ENCODE results near the gene CHRDL2.
A peak's percentile ranks its signal among the peaks of the same experiment; 100 is the strongest.
"Not testable (repeated sequence)": the region's sequence is repeated elsewhere in the genome, so short reads cannot be mapped to it uniquely, and the experiment has no call there.

CHRDL2 gene

GRCh38 chr11:74751303-74751702 is 20.1 kb upstream of the CHRDL2 start:
- Histone ChIP-seq H3K4me1 (ENCODE audit: control insufficient read depth, insufficient read depth, low read length) (no peaks in the 10 kb centered on the region; the same call in 1 of the 2 replicates), H3K9me3 (ENCODE audit: control insufficient read depth, insufficient read depth, low read depth, low read length) (no peaks in the 10 kb centered on the region), H3K27ac (ENCODE audit: extremely low read depth, low read depth, low read length) (no peak overlapping the region), H3K36me3 (ENCODE audit: control insufficient read depth in 2 of 2, insufficient read depth in 1 of 2, low read length in 2 of 2) (no peaks in the 10 kb centered on the region), H3K4me3 (ENCODE audit: low read depth, low read length) (no peak overlapping the region)
- POLR2A ChIA-PET, result no interaction called here
- CTCF ChIA-PET, result no interaction called here
- TF ChIP-seq ZNF292 (tag by site-specific recombination; IDR thresholded peaks at IDR 0.05; ENCODE audit: borderline replicate concordance, low read depth), result no peak
- TF ChIP-seq ZNF747 (tag by site-specific recombination; IDR thresholded peaks at IDR 0.05), result no peak
- TF ChIP-seq ZNF585B (tag by site-specific recombination; IDR thresholded peaks at IDR 0.05), result no peak
- no peak for TF ChIP-seq GLIS2 (tag by site-specific recombination; IDR thresholded peaks at IDR 0.05)
- TF ChIP-seq ZNF302 (tag by site-specific recombination; IDR thresholded peaks at IDR 0.05; ENCODE audit: low read depth), result no peak
- TF ChIP-seq SCRT1 (tag by site-specific recombination; IDR thresholded peaks at IDR 0.05; ENCODE audit: borderline replicate concordance), result no peak
- no peak for TF ChIP-seq ZNF514 (tag by site-specific recombination; IDR thresholded peaks at IDR 0.05)
- TF ChIP-seq ZNF843 (tag by site-specific recombination; IDR thresholded peaks at IDR 0.05), result no peak
- TF ChIP-seq SALL2 (tag by site-specific recombination; IDR thresholded peaks at IDR 0.05; ENCODE audit: borderline replicate concordance), result no peak
- no peak for TF ChIP-seq RBAK (tag by site-specific recombination; IDR thresholded peaks at IDR 0.05)
- TF ChIP-seq ZNF621 (tag by site-specific recombination; IDR thresholded peaks at IDR 0.05), result no peak
- no peak for TF ChIP-seq AEBP2 (tag by site-specific recombination; IDR thresholded peaks at IDR 0.05; ENCODE audit: borderline replicate concordance)
- no peak for TF ChIP-seq ZNF529 (tag by site-specific recombination; IDR thresholded peaks at IDR 0.05; ENCODE audit: insufficient replicate concordance)

- not testable (repeated sequence) for H3K4me3 ChIP-seq (ENCODE audit: low read depth, low read length); H3K27ac ChIP-seq (ENCODE audit: extremely low read depth, low read depth, low read length); H3K4me1 ChIP-seq (ENCODE audit: control insufficient read depth, insufficient read depth, low read length); H3K9me3 ChIP-seq (ENCODE audit: control insufficient read depth, insufficient read depth, low read depth, low read length); H3K36me3 ChIP-seq (ENCODE audit: control insufficient read depth in 2 of 2, insufficient read depth in 1 of 2, low read length in 2 of 2)
- ChIA-PET CTCF (interaction anchor here (0.9 kb wide), 1 partner anchor 48 kb away, joined by 4 read pairs; no protein-coding TSS in a partner anchor), POLR2A (interaction anchor here (0.7 kb wide), 1 partner anchor 13 kb away, joined by 8 read pairs; no protein-coding TSS in a partner anchor)
Observed at GRCh38 chr11:74750598-74750997, 19.4 kb upstream of the CHRDL2 start.

GRCh38 chr11:74749965-74750296 is 18.7 kb upstream of the CHRDL2 start:
- H3K27ac ChIP-seq (ENCODE audit: extremely low read depth, low read depth, low read length), result no peak overlapping the region
- H3K36me3 ChIP-seq (ENCODE audit: control insufficient read depth in 2 of 2, insufficient read depth in 1 of 2, low read length in 2 of 2), result no peaks in the 10 kb centered on the region
- H3K9me3 ChIP-seq (ENCODE audit: control insufficient read depth, insufficient read depth, low read depth, low read length), result no peaks in the 10 kb centered on the region
- ChIA-PET CTCF (interaction anchor here (0.9 kb wide), 1 partner anchor 47 kb away, joined by 4 read pairs; no protein-coding TSS in a partner anchor), POLR2A (interaction anchor here (0.8 kb wide), 1 partner anchor 257 kb away, joined by 3 read pairs; the partner anchor contains the start of gene LIPT2)
- no peaks in the 10 kb centered on the region; the same call in 1 of the 2 replicates for H3K4me1 ChIP-seq (ENCODE audit: control insufficient read depth, insufficient read depth, low read length)
- TF ChIP-seq HOXA7 (CRISPR knock-in tag; IDR thresholded peaks at IDR 0.05; ENCODE audit: borderline replicate concordance) (no peak), ZNF704 (tag by site-specific recombination; IDR thresholded peaks at IDR 0.05) (no peak), ZNF639 (tag by site-specific recombination; IDR thresholded peaks at IDR 0.05) (no peak), ZIC2 (tag by site-specific recombination; IDR thresholded peaks at IDR 0.05) (no peak), ZBTB49 (tag by site-specific recombination; IDR thresholded peaks at IDR 0.05; ENCODE audit: low read depth) (no peak), ZNF555 (tag by site-specific recombination; conservative IDR thresholded peaks at IDR 0.05) (no peak), ZNF837 (tag by site-specific recombination; IDR thresholded peaks at IDR 0.05) (no peak), ZBTB20 (tag by site-specific recombination; IDR thresholded peaks at IDR 0.05) (no peak), ZNF174 (tag by site-specific recombination; IDR thresholded peaks at IDR 0.05) (no peak), YY2 (tag by site-specific recombination; IDR thresholded peaks at IDR 0.05) (no peak), YY1 (tag by site-specific recombination; IDR thresholded peaks at IDR 0.05) (no peak), ZNF112 (tag by site-specific recombination; IDR thresholded peaks at IDR 0.05) (no peak)
- peak overlapping the region; percentile 77 for H3K4me3 ChIP-seq (ENCODE audit: low read depth, low read length)
